HT-29 (cell line): Measurements from ENCODE around the gene IRF4. TPM values are rescaled to one million over a fixed set of nuclear protein-coding genes. Genes with fewer than 3 reads are reported as not detected.

Experiments
- DNase-seq: peaks from one replicate; pipeline ENCODE4 v3.0.0-alpha.2; 2015; ENCODE audit warnings: low spot score
- total RNA-seq: library from RNA; depleted of rRNA; stranded (reverse); fragments of >200 nt; shearing (Covaris generic); gene quantifications from 2 replicates; pipeline ENCODE4 v1.2.3, GENCODE V29; 2014

IRF4 gene
- total RNA-seq, 1 experiment from 2014 or later: not detected

DNA sequence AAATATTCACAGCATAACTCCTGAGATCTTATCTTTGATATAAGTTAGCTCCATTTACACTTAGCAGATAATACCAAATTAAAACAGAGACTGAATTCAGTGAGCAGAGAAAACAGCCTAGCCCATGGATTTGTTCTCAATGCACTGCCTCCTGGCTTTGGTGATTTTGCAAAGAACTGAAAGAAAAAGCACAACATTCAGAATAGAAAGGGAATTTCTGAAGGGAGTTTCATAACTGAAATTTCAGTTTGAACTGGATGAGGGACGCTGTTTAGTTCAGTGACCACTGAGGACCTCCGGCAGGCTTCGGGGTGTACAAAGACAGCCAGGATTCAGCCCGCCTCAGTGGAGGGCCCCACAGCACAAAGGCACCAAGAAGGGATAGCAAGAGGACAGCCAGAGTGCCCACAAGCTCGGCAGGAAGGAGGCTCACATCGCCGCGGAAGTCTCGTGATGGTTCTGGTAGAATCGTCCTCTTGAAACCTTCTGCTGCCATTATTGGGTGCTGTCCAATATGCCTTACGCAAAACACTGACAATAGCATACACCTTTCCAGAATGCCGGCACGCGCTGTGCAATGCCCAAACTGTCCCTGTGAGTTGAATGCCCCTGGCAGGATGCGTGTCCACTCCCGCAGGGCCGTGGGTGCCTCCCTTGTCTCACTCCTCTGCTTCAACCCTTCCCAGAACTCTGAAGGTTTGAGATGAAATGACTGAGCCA is 9.7 kb upstream of the IRF4 start:
- DNase-seq: no peak

- DNase-seq: no peak
These were observed 8.4 kb upstream of the IRF4 start for GRCh38 chr6:382883-383810.

DNA sequence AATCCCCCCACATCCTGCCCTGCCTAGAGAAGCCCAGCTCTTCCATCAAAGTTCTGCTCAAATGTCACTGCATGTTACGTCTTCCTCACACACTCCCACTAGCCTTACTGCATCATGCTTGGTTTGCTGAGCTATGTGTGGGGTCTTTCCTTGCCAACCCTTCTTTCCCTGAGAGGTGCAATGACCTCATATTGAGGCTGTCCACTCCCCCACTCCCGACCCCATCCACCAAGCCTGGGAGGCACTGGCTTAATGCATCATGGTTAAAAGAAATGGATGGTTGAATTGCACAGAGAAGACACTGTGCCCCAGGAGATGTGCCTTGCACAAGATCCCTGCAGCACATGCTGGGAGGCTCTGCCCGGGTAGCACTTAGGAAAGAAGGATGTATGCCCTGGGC is 7.7 kb upstream of the IRF4 start:
- no peak for DNase-seq

DNA sequence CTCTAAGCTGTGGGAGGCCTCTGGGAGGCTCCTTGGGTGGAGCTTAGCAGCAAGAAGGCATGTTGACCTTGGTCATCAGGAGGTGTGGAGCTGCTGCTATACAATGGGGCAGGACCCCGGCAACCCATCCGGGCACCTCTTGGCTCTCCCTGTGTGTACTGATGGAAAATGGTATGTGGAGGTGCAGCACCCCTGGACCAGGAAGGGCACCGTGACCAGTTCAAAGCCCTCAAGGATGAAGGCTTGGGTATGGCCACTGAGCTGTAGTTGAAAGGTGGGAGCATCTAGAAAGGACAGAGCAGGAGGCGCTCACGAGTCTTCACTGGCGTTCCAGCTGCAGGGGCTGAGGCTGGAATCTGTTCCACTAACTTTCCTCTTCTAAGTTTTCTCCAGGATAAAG is 6.7 kb upstream of the IRF4 start:
- DNase-seq: no peak

DNA sequence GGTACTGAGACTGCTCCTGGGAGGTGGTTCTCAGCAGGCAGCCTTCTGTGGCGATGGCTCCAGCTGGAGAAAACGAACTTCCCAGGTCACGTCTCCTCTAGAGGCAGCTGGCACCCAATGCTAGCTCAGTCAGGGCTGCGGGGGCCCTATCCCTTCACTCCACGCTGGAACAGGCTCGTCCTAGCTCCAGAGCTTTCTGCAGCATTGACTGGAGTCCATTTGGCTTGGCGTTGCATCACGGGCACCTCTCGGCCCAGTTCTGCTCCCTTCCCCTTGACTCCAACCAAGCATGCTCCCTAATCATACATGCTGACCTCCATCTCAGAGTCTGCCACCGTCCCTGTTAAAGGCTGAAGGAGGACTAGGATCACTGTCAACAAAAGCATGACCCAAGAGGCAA is 5.9 kb upstream of the IRF4 start:
- no peak for DNase-seq

DNA sequence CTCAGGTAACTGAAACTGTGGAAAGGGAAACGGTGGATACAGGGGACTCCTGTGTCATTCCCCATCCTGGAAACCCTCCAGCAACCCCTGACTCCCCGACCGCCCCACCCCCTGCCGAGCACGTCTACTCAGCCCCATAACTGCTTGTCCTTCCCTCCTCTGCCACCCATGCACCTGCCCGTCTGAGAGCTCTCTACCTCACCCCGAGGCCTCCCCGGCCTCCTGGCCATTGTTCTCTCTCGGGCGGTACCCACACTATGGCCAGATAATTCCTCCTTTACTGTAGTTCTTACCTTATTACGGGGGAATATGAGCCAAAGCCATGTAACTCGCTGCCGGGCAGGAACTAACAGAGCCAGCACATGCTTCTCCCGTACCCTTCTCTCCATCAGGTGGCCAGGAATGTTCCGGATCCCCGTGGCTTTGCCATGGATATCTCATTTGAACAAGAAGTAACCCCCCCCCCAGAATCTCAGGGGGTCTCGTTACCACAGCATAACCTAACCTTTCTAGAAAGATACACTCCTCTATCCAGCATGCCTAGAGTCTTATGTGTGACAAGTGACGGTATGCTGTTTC is 4.8 kb upstream of the IRF4 start:
- no peak for DNase-seq

DNA sequence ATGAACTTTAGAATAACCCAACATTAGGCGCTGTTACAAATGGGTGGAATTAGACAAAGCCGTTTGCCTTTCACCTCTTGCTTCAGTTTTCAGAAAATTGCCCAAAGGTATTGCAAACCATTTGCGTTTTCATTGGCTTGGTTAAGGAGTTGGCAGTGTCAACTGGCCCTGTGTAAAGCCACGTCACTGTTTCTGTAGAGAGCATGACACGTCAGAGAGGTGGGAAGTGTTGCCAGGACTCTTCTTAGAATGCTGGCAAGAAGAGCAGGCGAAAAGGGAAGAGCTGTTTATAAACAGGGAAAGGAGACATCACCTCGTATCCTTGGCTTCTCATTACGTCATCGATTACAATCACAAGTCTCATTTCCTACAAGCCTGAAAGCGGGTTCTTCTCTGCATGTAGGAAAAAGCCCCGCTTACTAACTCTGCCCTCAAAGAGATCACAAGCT is 4.2 kb upstream of the IRF4 start:
- DNase-seq: no peak

- no peak for DNase-seq
These were observed 3.2 kb upstream of the IRF4 start for GRCh38 chr6:388202-388903.

DNA sequence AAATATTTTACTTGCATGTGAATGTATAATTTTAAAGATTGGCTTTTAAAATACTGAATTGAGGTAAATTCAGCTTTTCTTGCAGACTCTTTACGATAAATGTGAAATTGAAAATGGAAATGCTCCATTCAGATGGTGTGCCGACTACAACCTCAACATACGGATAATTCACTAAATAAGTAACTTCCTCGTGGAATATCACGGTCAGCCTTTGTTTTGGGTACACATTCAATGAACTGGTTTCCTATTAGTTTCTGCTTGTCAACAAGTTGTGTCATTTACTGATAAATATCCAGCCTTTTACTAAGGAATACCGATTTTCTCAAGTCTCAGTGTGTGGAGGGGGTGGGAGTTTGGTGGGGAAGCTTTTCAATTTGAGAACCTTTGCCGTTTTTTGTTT is 2.4 kb upstream of the IRF4 start:
- no peak for DNase-seq

- DNase-seq: no peak
These were observed 1.9 kb upstream of the IRF4 start for GRCh38 chr6:389622-390021.

GRCh38 chr6:390914-391558 is 516 bp upstream of the IRF4 start:
- DNase-seq: no peak

DNA sequence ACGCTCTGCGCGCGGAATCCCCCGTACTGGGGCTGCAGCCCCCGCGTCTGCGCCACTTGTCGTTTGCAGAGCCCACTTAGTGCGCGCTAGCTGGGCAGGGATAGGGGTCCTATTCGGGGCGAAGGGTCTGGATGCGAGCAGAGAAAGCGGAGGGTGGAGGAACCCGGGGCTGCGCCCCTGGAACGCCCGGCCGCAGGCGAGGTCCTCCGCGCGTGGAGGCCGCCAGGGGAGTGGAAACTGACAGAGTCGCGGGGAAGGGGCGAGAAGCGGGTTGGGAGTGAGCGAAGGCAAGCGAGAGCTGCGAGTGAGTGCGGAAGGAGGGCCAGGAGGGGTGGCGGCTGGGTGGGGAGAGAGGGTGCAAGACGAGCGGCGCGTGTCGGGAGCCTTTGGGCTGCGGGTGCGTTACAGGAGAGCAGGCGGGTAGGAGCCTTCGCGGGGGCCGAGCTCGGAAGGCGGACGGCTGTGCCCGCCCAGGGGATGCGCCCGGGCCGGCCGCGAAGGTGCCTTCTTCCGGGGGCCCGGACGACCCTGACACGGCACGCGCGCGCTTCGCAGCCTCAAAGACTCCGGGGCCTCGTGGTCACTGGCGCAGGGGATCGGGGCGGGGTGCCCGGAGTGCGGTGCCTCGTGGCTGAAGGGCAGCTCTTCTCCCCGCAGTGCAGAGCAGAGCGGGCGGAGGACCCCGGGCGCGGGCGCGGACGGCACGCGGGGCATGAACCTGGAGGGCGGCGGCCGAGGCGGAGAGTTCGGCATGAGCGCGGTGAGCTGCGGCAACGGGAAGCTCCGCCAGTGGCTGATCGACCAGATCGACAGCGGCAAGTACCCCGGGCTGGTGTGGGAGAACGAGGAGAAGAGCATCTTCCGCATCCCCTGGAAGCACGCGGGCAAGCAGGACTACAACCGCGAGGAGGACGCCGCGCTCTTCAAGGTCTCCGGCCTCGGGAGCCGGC is 1.2 kb downstream of the IRF4 start:
- no peak for DNase-seq

GRCh38 chr6:393391-394221 is 2.1 kb downstream of the IRF4 start:
- DNase-seq: no peak

- DNase-seq: no peak
These were observed 3.2 kb downstream of the IRF4 start for GRCh38 chr6:394641-395289.

DNA sequence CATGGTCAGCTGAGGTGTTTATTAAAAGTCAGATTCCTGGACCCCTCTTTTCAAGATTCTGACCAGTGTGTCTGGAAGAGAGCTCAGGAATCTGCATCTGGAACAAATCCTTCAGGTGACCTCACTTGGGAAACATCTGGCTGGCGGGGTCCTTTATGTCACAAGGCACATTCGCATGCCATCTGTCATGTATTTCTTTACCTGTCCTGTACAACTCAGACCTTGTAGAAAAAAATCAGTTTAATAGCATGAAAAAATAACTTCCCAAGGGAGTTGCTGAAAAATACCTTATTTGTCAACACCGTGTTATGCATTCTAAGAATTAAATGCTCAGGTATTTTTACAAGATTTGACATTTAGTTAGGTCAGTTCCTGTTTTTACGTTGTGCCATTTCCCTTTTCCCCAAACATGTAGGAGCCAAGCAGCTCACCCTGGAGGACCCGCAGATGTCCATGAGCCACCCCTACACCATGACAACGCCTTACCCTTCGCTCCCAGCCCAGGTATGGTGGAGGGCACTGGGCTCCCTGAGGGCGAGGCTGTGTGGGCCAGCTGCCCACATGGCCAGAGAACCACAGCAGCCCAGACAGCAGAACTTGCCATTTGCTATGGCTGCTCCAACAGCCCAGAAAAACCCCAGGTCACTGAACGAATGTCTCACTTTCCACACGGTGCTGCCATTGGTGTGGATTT is 4.0 kb downstream of the IRF4 start:
- DNase-seq: no peak

DNA sequence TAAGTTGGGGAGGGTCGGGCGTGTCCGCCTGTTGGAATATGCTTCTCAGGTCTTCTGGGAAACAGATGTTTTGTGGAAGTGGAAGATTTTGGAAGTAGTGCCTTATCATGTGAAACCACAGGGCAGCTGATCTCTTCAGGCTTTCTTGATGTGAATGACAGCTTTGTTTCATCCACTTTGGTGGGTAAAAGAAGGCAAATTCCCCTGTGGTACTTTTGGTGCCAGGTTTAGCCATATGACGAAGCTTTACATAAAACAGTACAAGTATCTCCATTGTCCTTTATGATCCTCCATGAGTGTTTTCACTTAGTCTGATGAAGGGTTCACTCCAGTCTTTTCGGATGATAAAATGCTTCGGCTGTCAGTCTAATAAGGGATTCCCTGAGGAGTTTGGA is 4.6 kb downstream of the IRF4 start:
- DNase-seq: no peak

- no peak for DNase-seq
These were observed 5.5 kb downstream of the IRF4 start for GRCh38 chr6:397056-397455.

GRCh38 chr6:397604-398003 is 6.1 kb downstream of the IRF4 start:
- no peak for DNase-seq
